NCI-H1930 (cell line): ENCODE results near the gene NUP188.
A peak's percentile ranks its signal among the peaks of the same experiment; 100 is the strongest.
"Not testable (repeated sequence)": the region's sequence is repeated elsewhere in the genome, so short reads cannot be mapped to it uniquely, and the experiment has no call there.

ENCODE experiments used
- DNase-seq, 2 experiments: peaks; one replicate each; lab custom pipeline; 2025; lab: John Stamatoyannopoulos, UW

The NUP188 gene

DNA sequence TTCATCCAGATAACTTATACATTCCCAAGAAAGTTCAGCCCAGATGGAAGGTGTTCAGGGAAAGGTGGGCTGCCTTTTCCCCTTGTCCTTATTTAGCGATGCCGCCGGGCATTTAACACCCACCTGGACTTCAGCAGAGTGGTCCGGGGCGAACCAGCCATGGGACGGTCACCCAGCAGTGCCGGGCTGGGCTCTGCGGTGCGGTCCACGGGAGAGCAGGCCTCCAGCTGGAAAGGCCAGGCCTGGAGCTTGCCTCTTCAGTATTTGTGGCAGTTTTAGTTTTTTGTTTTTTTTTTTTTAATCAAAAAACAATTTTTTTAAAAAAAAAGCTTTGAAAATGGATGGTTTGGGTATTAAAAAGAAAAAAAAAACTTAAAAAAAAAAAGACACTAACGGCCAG is 30.8 kb upstream of the NUP188 start:
- DNase-seq = no peak

DNA sequence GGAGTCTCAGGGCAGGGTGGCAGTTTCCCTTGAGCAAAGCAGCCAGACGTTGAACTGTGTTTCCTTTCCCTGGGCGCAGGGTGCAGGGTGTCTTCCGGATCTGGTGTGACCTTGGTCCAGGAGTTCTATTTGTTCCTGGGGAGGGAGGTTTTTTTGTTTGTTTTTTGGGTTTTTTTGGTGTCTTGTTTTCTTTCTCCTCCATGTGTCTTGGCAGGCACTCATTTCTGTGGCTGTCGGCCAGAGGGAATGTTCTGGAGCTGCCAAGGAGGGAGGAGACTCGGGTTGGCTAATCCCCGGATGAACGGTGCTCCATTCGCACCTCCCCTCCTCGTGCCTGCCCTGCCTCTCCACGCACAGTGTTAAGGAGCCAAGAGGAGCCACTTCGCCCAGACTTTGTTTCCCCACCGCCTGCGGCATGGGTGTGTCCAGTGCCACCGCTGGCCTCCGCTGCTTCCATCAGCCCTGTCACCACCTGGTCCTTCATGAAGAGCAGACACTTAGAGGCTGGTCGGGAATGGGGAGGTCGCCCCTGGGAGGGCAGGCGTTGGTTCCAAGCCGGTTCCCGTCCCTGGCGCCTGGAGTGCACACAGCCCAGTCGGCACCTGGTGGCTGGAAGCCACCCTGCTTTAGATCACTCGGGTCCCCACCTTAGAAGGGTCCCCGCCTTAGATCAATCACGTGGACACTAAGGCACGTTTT is 30.2 kb upstream of the NUP188 start:
- DNase-seq = no peak

DNA sequence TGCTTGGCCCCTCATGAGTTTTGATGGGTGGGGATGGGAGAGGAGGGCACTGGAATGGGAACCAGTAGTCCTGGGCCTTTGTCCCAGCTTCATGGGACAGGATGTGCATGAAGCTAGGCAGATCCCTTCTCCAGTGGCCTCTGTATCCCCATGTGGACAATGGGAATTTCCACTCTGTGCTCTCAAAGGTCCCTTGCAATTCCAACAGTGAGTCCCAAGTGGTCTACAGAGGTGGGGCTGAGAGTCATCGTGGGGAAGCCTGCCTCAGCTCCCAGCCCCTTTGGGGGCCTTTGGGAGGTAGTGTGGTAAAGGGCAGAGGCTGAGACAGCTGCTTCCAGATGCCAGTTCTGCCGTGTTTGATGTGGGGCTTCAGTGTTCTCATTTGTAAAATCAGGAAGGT is 28.6 kb upstream of the NUP188 start:
- DNase-seq = no peak

DNA sequence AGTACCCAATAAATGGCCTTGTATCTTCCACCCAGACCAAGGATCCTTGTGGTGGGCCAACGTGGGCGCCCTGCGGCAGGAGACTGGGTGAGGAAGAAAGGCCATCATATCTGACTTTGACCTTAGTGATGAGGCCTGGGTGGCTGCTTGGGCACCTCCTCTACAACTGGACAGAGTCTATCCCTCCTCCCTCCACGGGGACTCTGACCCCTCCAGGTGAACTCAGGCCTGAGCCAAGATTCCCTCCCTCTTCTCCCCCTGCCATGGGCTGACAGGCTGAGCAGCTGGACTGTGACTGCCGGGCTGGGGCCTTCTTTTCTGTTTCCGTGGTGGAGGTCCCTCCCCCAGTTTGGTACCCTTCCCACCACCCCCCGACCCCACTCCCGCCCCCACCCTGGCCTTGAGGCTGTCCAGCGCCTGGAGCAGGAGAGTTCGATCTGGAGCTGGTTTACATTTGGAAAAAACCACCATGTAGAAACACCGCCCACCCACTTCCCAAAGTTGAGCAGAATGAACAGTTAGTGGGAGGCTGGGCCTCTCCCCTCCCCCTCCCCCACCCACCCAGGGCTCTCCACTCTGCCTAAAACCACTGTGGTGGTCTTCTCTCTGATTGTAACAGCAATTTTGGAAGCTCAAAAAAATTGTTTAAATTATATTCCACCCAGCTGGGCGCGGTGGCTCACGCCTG is 28.0 kb upstream of the NUP188 start:
- DNase-seq = no peak

DNA sequence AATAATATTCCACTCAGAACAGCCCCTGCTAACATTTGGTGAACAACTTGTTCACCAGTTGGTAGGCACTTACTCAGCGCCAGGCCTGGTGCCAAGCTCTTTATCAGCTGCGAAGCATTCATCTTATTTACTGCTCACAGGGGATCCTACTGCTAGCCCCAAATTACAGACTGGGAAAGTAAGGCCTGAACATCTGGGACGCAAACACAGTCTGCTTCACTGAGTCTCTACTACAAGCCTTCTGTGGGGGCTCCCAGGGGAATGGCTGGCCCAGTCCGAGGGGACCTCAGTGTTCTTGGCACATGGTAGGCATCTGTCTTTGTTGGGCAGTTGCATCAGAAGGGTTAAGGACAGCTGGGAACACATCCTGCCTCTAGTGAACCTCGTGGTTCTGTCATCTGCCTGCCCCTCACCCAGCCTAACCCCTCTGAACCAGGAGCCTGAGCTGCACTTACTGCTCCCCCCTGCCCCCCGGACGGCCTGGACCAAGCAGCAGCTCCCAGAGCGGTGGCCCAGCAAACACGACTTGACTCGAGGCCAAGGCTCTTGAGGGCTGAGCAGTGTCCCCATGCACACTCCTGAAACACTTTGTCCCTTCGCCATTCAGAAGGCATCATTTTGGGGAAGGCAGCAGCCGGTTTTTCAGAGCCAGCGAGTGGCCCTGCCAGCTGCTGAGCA is 27.0 kb upstream of the NUP188 start, which contains the start of gene PHYHD1:
PHYHD1 (plus strand) TSS at position 602 of the 678 bp plus-strand sequence. CDS start 1,342 bp downstream, outside the sequence.
- no peak for DNase-seq

DNA sequence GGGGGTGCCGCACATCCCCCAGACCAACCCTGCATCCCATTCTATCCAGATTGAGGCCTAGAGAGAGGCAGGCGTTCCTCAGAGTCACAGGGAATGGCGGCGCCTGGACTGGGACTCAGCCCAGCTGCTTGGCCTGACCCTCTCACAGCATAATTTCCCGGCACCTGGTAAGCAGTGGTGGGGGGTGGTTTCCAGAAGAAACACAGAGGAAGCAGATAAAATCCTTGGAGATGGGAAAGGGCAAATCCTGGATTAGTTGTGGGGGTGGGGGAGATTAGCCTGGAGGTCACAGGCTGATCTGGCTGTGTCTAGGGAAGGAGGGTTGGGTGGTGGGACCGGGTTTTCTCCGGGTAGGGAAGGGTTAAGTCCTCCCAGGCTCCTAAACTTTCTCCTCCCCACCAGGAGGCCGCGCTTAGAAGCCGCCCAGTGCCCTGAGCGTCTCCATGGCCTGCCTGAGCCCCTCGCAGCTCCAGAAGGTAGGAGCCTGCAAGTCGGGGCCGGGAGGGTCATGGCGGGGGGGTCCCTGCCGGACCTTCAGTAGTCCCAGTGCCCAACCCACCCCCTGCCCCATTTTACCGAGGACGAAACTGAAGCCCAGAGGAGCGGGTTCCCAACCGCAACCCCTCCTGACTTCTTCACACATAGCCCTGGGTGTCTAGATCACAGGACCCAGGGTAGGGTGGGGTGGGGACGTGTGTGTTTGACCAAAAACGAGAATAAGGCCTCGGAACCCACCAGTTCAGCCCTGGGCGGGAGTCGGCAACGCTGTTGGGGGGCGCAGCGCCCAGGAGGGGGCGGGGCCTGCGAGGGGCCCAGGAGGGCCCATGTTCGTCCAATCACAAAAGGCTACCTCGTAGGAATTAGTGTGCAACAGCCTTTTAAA is 25.4 kb upstream of the NUP188 start:
- no peak for DNase-seq

DNA sequence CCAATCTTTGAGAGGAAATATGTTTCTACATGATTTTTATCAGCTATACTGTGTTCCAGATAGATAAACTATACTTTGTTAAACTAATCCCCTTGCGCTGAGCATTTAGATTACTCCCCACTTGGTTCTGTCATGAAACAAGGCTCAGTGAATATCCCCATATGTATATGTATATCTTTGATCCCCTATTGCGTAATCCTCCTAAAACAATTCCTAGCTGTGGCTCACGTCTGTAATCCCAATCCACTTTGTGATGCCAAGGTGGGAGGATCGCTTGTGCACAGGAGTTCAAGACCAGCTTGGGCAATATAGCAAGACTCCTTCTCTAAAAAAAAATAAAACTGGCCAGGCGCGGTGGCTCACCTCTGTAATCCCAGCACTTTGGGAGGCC is 24.0 kb upstream of the NUP188 start:
- DNase-seq = no peak

DNA sequence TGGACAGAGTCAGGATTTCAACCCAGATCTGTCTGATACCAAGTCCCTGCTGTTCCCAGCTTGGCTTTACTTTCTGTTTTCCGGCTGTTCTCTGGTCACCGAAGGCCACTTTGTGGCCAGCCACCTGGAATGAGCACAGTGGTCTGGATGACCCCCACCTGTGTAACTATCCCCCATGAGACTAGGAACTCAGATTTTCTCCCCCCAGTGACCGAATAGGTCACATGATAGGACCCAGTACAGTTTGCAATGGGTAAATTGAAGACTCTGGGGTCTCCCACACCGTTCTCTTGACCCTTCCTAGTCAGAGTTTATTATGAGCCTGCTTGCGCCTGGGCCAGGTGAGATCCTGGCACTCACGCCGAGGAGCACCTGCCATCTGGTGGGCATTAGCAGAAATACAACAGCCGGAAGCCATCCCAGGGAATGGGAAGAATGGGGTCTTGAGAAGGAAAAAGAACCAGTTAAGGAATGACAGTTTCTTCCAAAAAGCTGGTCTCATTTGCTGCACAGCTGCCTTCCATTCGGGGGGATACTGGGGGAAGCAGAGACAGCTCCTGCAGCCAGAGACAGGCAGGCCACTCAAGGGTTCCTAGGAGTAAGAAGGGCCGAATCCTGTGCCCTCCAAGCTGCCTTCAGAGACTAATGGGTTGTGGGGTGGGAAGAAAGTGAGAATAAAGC is 19.6 kb upstream of the NUP188 start:
- DNase-seq = peak; percentile 37 to 38

DNA sequence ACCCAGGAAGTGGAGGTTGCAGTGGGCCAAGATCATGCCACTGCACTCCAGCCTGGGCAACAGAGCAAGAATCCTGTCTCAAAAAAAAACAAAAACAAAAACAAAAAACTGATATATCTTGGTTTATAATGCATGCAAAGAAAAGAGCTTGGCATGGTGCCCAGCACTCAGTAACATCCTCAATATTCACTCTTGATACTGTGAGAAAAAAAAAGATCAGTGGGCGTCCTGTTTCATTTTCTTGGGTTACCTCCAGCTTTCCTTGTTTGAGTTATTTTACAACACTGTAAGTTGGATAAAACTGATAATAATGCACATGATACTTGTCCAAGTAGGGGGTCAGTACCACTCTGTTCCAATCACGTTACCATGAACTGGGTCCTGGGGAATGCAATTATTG is 18.9 kb upstream of the NUP188 start:
- DNase-seq = no peak

DNA sequence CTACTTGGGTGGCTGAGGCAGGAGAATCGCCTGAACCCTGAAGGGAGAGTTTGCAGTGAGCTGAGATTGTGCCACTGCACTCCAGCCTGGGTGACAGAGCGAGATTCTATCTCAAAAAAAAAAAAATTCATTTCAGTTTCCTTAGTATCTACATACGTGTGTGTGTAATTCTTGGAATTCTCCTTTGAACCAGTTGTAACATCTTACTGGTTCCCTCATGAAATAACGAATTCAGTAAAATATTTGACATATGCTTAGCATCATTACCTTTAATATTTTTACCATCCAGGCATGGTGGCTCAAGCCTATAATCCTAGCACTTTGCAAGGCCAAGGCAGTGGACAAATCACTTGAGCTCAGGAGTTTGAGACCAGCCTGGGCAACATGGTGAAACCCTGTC is 17.9 kb upstream of the NUP188 start:
- no peak for DNase-seq

DNA sequence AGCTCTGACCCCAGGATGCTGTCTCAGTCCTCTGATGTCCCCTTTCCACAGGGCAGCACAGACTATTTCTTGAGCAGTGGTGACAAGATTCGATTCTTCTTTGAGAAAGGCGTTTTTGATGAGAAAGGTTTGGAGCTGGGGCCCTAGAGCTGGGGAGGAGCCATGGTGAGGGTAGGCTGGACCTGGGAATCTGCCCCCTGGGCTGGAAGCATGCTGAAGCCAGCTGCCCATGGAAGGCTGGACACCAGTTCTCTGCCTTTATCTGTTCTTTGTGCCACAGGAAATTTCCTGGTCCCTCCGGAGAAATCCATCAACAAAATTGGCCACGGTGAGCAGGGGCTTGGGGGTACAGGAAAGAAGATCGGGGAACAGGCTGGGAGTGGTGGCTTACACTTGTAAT is 13.8 kb upstream of the NUP188 start:
- no peak for DNase-seq

DNA sequence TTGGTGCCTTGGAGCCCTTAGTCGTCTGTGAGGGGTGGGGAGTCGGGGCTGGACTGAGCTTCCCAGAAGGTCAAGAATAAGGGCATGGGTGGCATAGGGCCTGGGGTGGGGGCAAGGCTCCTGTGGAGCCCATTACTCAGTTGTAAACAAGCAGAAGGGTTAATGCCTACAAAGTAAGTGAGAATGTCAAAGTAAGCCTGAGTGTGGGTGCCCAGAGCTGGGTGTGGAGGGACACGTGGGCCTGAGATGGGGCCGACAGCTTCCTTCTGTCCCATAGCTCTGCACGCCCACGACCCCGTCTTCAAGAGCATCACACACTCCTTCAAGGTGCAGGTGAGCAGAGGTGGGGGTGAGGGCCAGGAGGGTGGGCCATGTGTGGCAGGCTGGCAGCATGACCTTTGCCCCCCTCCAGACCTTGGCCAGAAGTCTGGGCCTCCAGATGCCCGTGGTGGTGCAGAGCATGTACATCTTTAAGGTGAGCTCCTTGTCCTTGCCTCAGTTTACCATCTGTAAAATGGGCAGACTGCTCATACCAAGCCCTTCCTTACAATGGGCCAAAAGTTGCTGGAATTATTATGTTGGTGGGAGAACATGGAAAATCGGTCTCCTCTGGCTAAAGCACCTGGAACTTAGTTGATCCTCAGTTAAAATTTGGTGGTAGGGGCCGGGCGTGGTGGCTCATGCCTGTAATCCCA is 11.2 kb upstream of the NUP188 start:
- DNase-seq = no peak

DNA sequence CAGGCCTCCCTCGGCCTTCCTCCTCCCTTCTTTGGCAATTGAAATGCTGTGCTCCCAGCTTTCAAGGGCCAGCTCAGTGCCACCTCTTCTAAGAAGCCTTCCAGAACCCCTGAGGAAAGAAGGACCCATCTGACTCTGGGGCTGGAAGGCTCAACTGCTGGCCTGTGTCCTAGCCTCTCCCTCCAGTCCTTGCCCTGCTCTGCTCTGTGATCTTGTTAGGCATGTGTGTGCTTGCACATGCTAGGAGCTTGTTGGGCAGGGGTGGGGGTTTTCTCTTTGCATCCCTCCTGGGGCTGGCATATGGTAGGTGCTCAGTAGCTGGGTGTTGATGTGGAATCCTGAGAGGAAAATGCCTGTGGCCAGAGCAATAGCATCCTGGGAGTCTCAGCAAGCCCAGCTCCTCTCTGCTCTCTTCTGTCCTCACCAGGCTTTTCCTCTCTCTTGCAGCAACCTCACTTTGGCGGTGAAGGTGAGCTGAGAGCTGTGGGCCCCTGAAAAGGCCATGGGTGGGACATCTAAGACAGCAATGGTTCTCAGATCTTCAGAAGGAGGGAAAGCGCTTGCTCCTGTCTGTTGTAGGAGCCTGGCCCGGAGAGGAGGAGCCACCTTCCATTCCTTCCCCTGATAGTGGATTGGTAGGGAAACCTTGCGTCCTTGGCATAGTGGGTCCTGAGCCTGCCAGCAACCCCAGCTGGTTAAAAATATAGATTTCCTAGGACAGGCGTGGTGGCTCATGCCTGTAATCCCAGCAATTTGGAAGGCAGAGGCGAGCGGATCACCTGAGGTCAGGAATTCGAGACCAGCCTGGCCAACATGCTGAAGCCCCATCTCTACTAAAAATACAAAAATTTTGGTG is 10.0 kb upstream of the NUP188 start:
- no peak for DNase-seq

DNA sequence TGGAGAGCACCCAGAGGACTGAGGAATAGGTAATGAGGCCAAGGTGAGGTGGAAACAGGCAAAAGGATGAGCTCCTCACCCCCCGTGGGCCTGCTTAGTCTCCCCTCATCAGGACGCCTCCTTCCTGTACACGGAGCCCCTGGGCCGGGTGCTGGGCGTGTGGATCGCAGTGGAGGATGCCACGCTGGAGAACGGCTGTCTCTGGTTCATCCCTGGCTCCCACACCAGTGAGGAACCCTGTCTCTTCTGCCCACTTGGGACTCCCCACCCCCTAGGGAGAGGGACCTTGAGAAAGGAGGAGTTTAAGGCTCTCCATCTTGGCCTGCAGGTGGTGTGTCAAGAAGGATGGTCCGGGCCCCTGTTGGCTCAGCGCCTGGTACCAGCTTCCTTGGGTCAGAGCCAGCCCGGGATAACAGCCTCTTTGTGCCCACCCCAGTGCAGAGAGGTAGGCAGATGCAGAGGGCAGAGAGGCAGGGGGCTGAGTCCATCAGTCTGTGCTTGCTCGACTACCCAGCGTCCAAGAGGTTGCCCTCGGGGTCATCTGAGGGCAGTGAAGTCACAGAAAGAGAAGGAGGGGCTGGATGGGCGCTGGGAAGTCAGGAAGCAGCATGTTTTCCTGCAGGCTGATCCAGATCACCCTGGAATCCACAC is 7.1 kb upstream of the NUP188 start:
- no peak for DNase-seq

DNA sequence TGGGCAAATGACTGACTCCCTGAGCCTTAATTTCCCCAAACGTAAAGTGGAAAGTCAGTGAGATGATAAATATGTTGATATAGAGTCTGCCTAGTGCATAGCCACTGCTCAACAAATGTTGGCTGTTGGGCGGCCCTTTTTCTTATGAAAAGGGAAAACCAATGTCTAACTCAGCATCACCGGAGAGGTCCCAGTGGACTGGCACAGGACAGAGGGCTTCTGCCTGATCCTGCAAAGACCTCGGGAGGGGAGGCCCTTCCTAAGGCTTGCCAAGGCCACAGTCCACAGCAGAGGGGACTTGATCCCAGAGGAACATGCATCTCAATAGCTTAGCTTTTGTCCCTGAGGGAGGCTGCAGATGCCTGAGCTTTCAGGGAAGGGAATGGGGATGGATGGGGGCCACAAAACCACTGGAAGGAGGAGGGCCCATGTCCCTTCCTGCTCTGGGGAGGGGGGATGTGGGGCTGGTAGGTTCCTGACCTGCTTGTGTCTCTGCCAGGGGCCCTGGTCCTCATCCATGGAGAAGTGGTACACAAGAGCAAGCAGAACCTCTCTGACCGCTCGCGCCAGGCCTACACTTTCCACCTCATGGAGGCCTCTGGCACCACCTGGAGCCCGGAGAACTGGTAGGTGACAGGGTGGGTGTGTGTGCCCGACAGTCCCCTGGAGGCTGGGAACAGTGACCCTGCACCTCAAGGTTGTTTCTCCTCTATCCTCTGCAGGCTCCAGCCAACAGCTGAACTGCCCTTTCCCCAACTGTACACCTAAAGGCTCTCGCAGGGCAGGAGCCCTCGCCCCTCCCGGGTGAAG is 6.3 kb upstream of the NUP188 start:
- no peak for DNase-seq

DNA sequence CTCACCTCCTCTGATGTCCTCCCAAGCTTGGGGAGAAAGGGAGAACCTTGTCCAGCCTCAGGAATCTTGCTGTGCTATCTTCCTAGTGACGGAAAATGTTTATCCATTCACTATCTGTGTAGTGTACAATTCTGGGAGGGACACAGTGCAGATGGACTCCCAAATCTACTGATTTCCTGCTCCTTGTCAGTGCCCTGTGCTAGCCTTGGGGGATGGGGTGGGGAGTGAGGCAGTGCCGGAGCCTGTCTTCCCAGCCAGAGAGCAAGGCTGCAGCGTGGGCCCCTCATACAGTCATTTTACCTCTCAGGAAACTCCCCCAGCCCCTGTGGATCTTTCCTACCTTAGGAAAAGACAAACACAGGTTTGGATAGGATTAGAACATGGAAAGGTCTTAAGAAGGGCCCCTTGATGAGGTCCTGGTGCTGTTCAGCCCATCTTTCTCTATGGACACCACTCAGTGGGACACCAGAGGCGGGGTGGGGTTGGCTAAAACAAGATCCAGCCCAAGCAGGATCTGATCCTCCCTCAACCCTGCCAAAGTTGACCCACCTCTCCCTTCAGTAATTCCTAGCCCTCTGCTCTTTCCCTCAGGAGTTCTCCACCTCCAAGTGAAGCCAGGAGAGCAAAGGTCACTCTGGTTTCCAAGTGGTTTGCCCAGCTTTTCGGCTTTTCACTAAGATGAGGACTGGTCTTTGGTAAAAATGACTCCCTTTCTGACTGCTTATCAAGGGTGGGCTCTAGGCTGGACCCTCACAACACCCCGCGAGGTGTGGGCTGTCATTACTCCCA is 3.5 kb upstream of the NUP188 start:
- DNase-seq = no peak

DNA sequence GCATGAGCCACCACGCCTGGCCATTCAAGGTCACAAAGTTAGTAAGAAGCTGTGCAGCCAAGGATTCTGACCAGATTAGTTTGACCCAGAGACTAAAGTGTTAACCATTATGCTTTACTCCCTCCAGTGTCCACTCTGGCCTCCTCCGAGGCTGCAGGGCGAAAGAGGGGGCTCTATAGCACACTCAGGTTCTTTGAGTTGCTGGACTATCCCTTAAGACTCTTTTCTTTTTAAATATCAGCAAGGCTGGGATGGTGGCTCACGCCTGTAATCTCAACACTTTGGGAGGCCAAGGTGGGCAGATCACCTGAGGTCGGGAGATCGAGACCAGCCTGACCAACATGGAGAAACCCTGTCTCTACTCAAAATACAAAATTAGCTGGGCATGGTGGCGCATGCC is 2.5 kb upstream of the NUP188 start:
- DNase-seq = not testable (repeated sequence)
